ENCODE measurements around the gene DNAH1. TPM values are rescaled to one million over a fixed set of nuclear protein-coding genes. Genes with fewer than 3 reads are reported as not detected.

The DNAH1 gene
- total and polyA plus RNA-seq, 2 of the 13 experiments (the other 11 are each of a cell fraction or from before 2014, with no cell fraction given) = 0.64 to 3.5 TPM

DNA sequence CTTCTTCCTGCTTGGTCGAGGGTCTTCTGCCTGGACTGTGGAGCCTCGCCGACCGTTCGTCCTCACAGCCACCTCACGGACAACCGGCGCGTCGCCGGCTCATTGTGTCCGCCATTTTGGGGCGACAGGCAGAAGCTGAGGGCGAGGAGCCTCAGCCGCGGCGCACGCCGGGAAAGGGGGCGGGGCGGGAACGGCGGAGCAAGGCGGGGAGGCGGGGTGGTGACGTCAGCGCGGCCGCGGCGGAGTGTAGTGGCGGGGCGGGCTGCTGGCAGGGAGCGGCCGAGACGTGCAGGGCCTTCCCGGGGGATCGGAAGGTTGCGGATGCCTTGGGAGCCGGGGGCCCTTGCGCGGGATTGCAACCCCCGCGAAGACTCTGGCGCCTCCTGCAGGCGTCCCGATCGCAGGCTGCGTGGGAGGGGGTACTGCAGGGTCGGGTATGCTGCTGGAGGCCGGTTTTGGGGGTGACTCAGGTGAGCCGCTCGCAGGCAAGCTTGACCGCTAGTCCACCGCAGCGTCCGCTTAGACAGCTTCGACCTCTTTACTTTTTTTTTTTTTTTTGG, 37.5 kb upstream of the DNAH1 start, which contains the start of gene WDR82 (continued):
- TF ChIP-seq, protein P1, sequence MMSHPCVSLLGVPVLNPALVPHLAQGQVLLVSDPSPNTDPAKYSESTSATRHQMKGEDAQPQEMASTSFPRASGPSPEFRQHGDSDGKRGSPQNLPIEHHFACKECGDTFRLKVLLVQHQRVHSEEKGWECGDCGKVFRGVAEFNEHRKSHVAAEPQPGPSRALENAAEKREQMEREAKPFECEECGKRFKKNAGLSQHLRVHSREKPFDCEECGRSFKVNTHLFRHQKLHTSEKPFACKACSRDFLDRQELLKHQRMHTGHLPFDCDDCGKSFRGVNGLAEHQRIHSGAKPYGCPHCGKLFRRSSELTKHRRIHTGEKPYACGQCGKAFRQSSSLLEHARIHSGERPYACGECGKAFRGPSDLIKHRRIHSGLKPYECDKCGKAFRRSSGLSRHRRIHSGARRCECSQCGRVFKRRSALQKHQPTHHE (CRISPR knock-in tag; IDR thresholded peaks at IDR 0.05; ENCODE audit: borderline replicate concordance) = no peak
- TF ChIP-seq FIP1L1 (IDR thresholded peaks at IDR 0.05; ENCODE audit: borderline replicate concordance, insufficient read depth, low read depth, low read length) (no peak), ZNF160 (CRISPR knock-in tag; IDR thresholded peaks at IDR 0.05) (no peak), GATAD1 (CRISPR knock-in tag; IDR thresholded peaks at IDR 0.05) (peak; percentile 62), ATF7-NPFF (CRISPR knock-in tag; IDR thresholded peaks at IDR 0.05; ENCODE audit: low read depth) (peak; percentile 91; the same call in 1 of the 2 replicates), ZNF383 (CRISPR knock-in tag; IDR thresholded peaks at IDR 0.05; ENCODE audit: borderline replicate concordance) (no peak), MXI1 (IDR thresholded peaks at IDR 0.05; ENCODE audit: borderline replicate concordance, low read depth, low read length) (peak; percentile 57; the same call in 1 of the 3 replicates), ZNF883 (CRISPR knock-in tag; IDR thresholded peaks at IDR 0.05; ENCODE audit: not compliant biosample characterization) (peak; percentile 78), ZFP82 (CRISPR knock-in tag; IDR thresholded peaks at IDR 0.05; ENCODE audit: borderline replicate concordance) (0 out of 2 replicates have a peak, but pooled peaks have one; percentile 9), STAG1 (CRISPR knock-in tag; IDR thresholded peaks at IDR 0.05) (peak; percentile 45), PHB2 (IDR thresholded peaks at IDR 0.05; ENCODE audit: partially characterized antibody) (no peak), SYNCRIP (IDR thresholded peaks at IDR 0.05; ENCODE audit: insufficient read depth, low read depth, low read length) (no peak), ONECUT2 (CRISPR knock-in tag; IDR thresholded peaks at IDR 0.05) (no peak), ZNF562 (CRISPR knock-in tag; IDR thresholded peaks at IDR 0.05; ENCODE audit: borderline replicate concordance) (no peak)
- TF ChIP-seq, protein P2, sequence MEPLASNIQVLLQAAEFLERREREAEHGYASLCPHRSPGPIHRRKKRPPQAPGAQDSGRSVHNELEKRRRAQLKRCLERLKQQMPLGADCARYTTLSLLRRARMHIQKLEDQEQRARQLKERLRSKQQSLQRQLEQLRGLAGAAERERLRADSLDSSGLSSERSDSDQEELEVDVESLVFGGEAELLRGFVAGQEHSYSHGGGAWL (CRISPR knock-in tag; IDR thresholded peaks at IDR 0.05) = no peak
- TF ChIP-seq, protein P3, sequence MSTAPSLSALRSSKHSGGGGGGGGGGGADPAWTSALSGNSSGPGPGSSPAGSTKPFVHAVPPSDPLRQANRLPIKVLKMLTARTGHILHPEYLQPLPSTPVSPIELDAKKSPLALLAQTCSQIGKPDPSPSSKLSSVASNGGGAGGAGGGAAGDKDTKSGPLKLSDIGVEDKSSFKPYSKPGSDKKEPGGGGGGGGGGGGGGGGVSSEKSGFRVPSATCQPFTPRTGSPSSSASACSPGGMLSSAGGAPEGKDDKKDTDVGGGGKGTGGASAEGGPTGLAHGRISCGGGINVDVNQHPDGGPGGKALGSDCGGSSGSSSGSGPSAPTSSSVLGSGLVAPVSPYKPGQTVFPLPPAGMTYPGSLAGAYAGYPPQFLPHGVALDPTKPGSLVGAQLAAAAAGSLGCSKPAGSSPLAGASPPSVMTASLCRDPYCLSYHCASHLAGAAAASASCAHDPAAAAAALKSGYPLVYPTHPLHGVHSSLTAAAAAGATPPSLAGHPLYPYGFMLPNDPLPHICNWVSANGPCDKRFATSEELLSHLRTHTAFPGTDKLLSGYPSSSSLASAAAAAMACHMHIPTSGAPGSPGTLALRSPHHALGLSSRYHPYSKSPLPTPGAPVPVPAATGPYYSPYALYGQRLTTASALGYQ (CRISPR knock-in tag; IDR thresholded peaks at IDR 0.05) = peak; percentile 69; the same call in 1 of the 2 replicates
- TF ChIP-seq, protein P4, sequence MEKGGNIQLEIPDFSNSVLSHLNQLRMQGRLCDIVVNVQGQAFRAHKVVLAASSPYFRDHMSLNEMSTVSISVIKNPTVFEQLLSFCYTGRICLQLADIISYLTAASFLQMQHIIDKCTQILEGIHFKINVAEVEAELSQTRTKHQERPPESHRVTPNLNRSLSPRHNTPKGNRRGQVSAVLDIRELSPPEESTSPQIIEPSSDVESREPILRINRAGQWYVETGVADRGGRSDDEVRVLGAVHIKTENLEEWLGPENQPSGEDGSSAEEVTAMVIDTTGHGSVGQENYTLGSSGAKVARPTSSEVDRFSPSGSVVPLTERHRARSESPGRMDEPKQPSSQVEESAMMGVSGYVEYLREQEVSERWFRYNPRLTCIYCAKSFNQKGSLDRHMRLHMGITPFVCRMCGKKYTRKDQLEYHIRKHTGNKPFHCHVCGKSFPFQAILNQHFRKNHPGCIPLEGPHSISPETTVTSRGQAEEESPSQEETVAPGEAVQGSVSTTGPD (CRISPR knock-in tag; IDR thresholded peaks at IDR 0.05) = peak; percentile 41; the same call in 1 of the 2 replicates
- TF ChIP-seq, protein P5, sequence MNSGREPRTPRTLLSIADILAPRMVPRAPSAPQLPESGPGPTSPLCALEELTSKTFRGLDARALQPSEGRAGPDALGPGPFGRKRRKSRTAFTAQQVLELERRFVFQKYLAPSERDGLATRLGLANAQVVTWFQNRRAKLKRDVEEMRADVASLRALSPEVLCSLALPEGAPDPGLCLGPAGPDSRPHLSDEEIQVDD (CRISPR knock-in tag; IDR thresholded peaks at IDR 0.05; ENCODE audit: borderline replicate concordance) = no peak
